A549 (cell line): ENCODE measurements around the gene SRRM2.

Source experiments
- EP300 ChIP-seq, 2 experiments: fragments of >200 bp; sonication (Bioruptor Twin); formaldehyde crosslinking; IDR thresholded peaks; 2 replicates in 1 of 2; 3 replicates in 1 of 2; pipeline ENCODE4 v1.6.1; 2016 to 2017
- HOXB5 ChIP-seq: fragments of 250-450 bp; sonication (Bioruptor Pico); IDR thresholded peaks from 2 replicates; pipeline ENCODE4 v1.5.0; 2020; ENCODE audit warnings: mild to moderate bottlenecking, moderate library complexity
- NPAS2 ChIP-seq: fragments of 250-450 bp; sonication (Bioruptor Pico); IDR thresholded peaks from 2 replicates; pipeline ENCODE4 v1.8.0; 2022; ENCODE audit warnings: mild to moderate bottlenecking, moderate library complexity, borderline replicate concordance
- PHF8 ChIP-seq: fragments of 200-600 bp; sonication (generic); IDR thresholded peaks from 2 replicates; pipeline ENCODE4 v1.6.1; 2016; ENCODE audit warnings: low read depth, mild to moderate bottlenecking, antibody characterized with exemption, moderate library complexity, borderline replicate concordance
- POLR2A ChIP-seq: IDR thresholded peaks from 2 replicates; pipeline ENCODE4 v1.6.1; 2012; ENCODE audit warnings: mild to moderate bottlenecking, low read length
- RFX5 ChIP-seq: fragments of 450-650 bp; IDR thresholded peaks from 2 replicates; pipeline ENCODE4 v1.7.1; 2014; ENCODE audit warnings: antibody characterized with exemption, mild to moderate bottlenecking, moderate library complexity
- RNF2 ChIP-seq: fragments of 200-600 bp; sonication (generic); IDR thresholded peaks from 2 replicates; pipeline ENCODE4 v1.6.1; 2016; ENCODE audit warnings: low read depth, mild to moderate bottlenecking, antibody characterized with exemption, moderate library complexity, borderline replicate concordance
- SMC3 ChIP-seq: fragments of >200 bp; sonication (Bioruptor Twin); formaldehyde crosslinking; IDR thresholded peaks from 3 replicates; pipeline ENCODE4 v1.6.1; 2018; ENCODE audit warnings: inconsistent platforms
- TF ChIP-seq, protein P1 (sequence below): fragments of >200 bp; sonication (Bioruptor Twin); formaldehyde crosslinking; IDR thresholded peaks from 2 replicates; pipeline ENCODE4 v1.6.1; 2016
- TF ChIP-seq, protein P2 (sequence below): fragments of >200 bp; sonication (Bioruptor Twin); formaldehyde crosslinking; IDR thresholded peaks from 3 replicates; pipeline ENCODE4 v1.5.1; 2016
- TF ChIP-seq, protein P3 (sequence below): IDR thresholded peaks from 2 replicates; pipeline ENCODE4 v1.6.1; 2012
- TF ChIP-seq, protein P4 (sequence below): fragments of 200-600 bp; sonication (generic); IDR thresholded peaks from 2 replicates; pipeline ENCODE4 v1.6.1; 2016; ENCODE audit warnings: antibody characterized with exemption, mild to moderate bottlenecking, moderate library complexity
- TF ChIP-seq, protein P5 (sequence below): fragments of >200 bp; sonication (Bioruptor Twin); formaldehyde crosslinking; IDR thresholded peaks from 3 replicates; pipeline ENCODE4 v1.6.1; 2016
- TF ChIP-seq, protein P6 (sequence below): fragments of 450-650 bp; IDR thresholded peaks from 2 replicates; pipeline ENCODE4 v1.6.1; 2014; ENCODE audit warnings: antibody characterized with exemption

DNA sequence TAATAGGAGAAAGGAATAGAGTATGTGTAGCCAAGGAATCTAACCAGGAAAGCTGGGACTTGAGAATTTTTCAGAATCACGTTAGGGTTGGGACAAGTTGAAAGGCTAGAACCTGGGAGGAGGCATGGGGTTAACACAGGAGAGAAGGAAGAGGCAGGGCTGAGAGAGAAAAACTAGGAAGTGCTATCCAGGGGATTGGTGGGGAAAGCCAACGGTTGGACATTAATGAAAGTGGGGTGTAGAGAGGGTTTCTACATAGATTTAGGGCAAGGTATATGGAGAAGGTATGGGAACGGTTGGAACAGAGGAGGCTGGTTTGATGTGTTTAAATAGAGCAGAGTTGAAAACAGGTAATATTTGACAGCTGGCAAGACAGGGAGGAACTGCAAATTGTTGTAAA is 2.7 kb downstream of the SRRM2 start:
- TF ChIP-seq, protein P1, sequence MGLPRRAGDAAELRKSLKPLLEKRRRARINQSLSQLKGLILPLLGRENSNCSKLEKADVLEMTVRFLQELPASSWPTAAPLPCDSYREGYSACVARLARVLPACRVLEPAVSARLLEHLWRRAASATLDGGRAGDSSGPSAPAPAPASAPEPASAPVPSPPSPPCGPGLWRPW = no peak
- TF ChIP-seq, protein P2, sequence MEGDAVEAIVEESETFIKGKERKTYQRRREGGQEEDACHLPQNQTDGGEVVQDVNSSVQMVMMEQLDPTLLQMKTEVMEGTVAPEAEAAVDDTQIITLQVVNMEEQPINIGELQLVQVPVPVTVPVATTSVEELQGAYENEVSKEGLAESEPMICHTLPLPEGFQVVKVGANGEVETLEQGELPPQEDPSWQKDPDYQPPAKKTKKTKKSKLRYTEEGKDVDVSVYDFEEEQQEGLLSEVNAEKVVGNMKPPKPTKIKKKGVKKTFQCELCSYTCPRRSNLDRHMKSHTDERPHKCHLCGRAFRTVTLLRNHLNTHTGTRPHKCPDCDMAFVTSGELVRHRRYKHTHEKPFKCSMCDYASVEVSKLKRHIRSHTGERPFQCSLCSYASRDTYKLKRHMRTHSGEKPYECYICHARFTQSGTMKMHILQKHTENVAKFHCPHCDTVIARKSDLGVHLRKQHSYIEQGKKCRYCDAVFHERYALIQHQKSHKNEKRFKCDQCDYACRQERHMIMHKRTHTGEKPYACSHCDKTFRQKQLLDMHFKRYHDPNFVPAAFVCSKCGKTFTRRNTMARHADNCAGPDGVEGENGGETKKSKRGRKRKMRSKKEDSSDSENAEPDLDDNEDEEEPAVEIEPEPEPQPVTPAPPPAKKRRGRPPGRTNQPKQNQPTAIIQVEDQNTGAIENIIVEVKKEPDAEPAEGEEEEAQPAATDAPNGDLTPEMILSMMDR = no peak
- TF ChIP-seq SMC3 = no peak
- TF ChIP-seq, protein P3, sequence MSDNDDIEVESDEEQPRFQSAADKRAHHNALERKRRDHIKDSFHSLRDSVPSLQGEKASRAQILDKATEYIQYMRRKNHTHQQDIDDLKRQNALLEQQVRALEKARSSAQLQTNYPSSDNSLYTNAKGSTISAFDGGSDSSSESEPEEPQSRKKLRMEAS = no peak
- TF ChIP-seq NPAS2 (CRISPR knock-in tag) = no peak
- no peak for TF ChIP-seq PHF8
- TF ChIP-seq, protein P4, sequence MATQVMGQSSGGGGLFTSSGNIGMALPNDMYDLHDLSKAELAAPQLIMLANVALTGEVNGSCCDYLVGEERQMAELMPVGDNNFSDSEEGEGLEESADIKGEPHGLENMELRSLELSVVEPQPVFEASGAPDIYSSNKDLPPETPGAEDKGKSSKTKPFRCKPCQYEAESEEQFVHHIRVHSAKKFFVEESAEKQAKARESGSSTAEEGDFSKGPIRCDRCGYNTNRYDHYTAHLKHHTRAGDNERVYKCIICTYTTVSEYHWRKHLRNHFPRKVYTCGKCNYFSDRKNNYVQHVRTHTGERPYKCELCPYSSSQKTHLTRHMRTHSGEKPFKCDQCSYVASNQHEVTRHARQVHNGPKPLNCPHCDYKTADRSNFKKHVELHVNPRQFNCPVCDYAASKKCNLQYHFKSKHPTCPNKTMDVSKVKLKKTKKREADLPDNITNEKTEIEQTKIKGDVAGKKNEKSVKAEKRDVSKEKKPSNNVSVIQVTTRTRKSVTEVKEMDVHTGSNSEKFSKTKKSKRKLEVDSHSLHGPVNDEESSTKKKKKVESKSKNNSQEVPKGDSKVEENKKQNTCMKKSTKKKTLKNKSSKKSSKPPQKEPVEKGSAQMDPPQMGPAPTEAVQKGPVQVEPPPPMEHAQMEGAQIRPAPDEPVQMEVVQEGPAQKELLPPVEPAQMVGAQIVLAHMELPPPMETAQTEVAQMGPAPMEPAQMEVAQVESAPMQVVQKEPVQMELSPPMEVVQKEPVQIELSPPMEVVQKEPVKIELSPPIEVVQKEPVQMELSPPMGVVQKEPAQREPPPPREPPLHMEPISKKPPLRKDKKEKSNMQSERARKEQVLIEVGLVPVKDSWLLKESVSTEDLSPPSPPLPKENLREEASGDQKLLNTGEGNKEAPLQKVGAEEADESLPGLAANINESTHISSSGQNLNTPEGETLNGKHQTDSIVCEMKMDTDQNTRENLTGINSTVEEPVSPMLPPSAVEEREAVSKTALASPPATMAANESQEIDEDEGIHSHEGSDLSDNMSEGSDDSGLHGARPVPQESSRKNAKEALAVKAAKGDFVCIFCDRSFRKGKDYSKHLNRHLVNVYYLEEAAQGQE = no peak
- no peak for TF ChIP-seq POLR2A
- no peak for TF ChIP-seq EP300 (IDR thresholded peaks at IDR 0.05)
- no peak for TF ChIP-seq RNF2
- TF ChIP-seq, protein P5, sequence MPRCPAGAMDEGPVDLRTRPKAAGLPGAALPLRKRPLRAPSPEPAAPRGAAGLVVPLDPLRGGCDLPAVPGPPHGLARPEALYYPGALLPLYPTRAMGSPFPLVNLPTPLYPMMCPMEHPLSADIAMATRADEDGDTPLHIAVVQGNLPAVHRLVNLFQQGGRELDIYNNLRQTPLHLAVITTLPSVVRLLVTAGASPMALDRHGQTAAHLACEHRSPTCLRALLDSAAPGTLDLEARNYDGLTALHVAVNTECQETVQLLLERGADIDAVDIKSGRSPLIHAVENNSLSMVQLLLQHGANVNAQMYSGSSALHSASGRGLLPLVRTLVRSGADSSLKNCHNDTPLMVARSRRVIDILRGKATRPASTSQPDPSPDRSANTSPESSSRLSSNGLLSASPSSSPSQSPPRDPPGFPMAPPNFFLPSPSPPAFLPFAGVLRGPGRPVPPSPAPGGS = no peak
- no peak for TF ChIP-seq HOXB5 (CRISPR knock-in tag)
- no peak for TF ChIP-seq RFX5
- TF ChIP-seq, protein P6, sequence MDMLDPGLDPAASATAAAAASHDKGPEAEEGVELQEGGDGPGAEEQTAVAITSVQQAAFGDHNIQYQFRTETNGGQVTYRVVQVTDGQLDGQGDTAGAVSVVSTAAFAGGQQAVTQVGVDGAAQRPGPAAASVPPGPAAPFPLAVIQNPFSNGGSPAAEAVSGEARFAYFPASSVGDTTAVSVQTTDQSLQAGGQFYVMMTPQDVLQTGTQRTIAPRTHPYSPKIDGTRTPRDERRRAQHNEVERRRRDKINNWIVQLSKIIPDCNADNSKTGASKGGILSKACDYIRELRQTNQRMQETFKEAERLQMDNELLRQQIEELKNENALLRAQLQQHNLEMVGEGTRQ = no peak
